ENCODE data around the gene KLF9. TPM values are rescaled to one million over a fixed set of nuclear protein-coding genes. Genes with fewer than 3 reads are reported as not detected.

Gene KLF9
- total and polyA plus RNA-seq, 9 of the 15 experiments (the other 6 are each of a cell fraction or from before 2014, with no cell fraction given) = 3.3 to 11.9 (median 6.9) TPM

GRCh38 chr9:70398145-70398556 is 16.3 kb downstream of the KLF9 start (continued):
- TF ChIP-seq NONO (IDR thresholded peaks at IDR 0.05; ENCODE audit: low read depth in 2 of 2, low read length in 1 of 2) (no peak), ZBTB11 (CRISPR knock-in tag; IDR thresholded peaks at IDR 0.05) (peak in 1 of 3 experiments; percentile 70; a peak in 2 of 6 replicates), PTRF (tag; IDR thresholded peaks at IDR 0.05) (no peak), MAFF (IDR thresholded peaks at IDR 0.05; ENCODE audit: low read length) (0 out of 2 replicates have a peak, but pooled peaks have one; percentile 4), FIP1L1 (IDR thresholded peaks at IDR 0.05; ENCODE audit: low read depth, low read length, poor library complexity, severe bottlenecking) (no peak), CXXC5 (CRISPR knock-in tag; IDR thresholded peaks at IDR 0.05) (peak; percentile 61), ZNF41 (CRISPR knock-in tag; conservative IDR thresholded peaks at IDR 0.05) (no peak), NR2F6 (CRISPR knock-in tag; IDR thresholded peaks at IDR 0.05) (no peak), CREB5 (CRISPR knock-in tag; IDR thresholded peaks at IDR 0.05) (no peak), MAZ (CRISPR knock-in tag; conservative IDR thresholded peaks at IDR 0.05 in 1 of 2, IDR thresholded peaks at IDR 0.05 in 1 of 2) (no peak), PTBP1 (IDR thresholded peaks at IDR 0.05; ENCODE audit: low read depth, low read length) (no peak), RAD21 (CRISPR knock-in tag; conservative IDR thresholded peaks at IDR 0.05 in 1 of 2, IDR thresholded peaks at IDR 0.05 in 1 of 2) (no peak), FOXJ3 (CRISPR knock-in tag; IDR thresholded peaks at IDR 0.05) (no peak), ZEB2 (IDR thresholded peaks at IDR 0.05) (peak; percentile 54; the same call in 1 of the 2 replicates), FUS (optimal IDR thresholded peaks at IDR 0.05; ENCODE audit: low read depth, low read length) (no peak), SP2 (IDR thresholded peaks at IDR 0.05; ENCODE audit: extremely low read depth, low read depth, low read length, poor library complexity, severe bottlenecking) (no peak), ELF2 (CRISPR knock-in tag; IDR thresholded peaks at IDR 0.05) (peak; percentile 57; the same call in 1 of the 2 replicates), ZNF561 (CRISPR knock-in tag; conservative IDR thresholded peaks at IDR 0.05) (no peak), HDAC8 (tag; IDR thresholded peaks at IDR 0.05) (no peak), ZNF197 (CRISPR knock-in tag; IDR thresholded peaks at IDR 0.05; ENCODE audit: low read depth) (no peak), ATF7 (IDR thresholded peaks at IDR 0.05) (peak; percentile 71), STAT5B (CRISPR knock-in tag; IDR thresholded peaks at IDR 0.05) (no peak), ZNF282 (CRISPR knock-in tag; IDR thresholded peaks at IDR 0.05) (no peak), PML (IDR thresholded peaks at IDR 0.05; ENCODE audit: low read length) (peak; percentile 94)
